WTC11 (cell line): ENCODE measurements around the gene LRP1. TPM values are rescaled to one million over a fixed set of nuclear protein-coding genes. Genes with fewer than 3 reads are reported as not detected.

Experiments
- ATAC-seq: fragments of 200-7000 bp; cut with Tn5 transposase; 2 replicates; pipeline ENCODE4 v1.10.0; 2021; ENCODE audit warnings: mild to moderate bottlenecking, moderate library complexity
- CTCF ChIA-PET: fragments of 300-600 bp; sonication (Branson Sonifier 250); formaldehyde crosslinking; loops from one replicate; lab custom pipeline; 2021; ENCODE audit warnings: antibody characterized with exemption; lab: Charles Lee
- POLR2A ChIA-PET: fragments of 350-600 bp; sonication (Branson Sonifier 250); formaldehyde crosslinking; loops from one replicate; lab custom pipeline; 2021; ENCODE audit warnings: antibody characterized with exemption; lab: Charles Lee
- DNase-seq: peaks from one replicate; pipeline ENCODE4 v3.0.0; 2021; ENCODE audit warnings: low spot score
- H3K27ac Mint-ChIP-seq: 2 replicates; pipeline ENCODE4 v1.8.0; 2021; ENCODE audit warnings: mixed read lengths
- H3K27me3 Mint-ChIP-seq: 2 replicates; pipeline ENCODE4 v1.8.0; 2021; ENCODE audit warnings: low read depth, mild to moderate bottlenecking, moderate library complexity, mixed read lengths
- H3K36me3 Mint-ChIP-seq: 2 replicates; pipeline ENCODE4 v1.8.0; 2021; ENCODE audit warnings: mixed read lengths
- H3K4me1 Mint-ChIP-seq: 2 replicates; pipeline ENCODE4 v1.8.0; 2022; ENCODE audit warnings: mixed read lengths
- H3K4me3 Mint-ChIP-seq: 2 replicates; pipeline ENCODE4 v1.8.0; 2021; ENCODE audit warnings: mild to moderate bottlenecking, moderate library complexity, mixed read lengths
- H3K9me3 Mint-ChIP-seq: 2 replicates; pipeline ENCODE4 v1.8.0; 2021; ENCODE audit warnings: mixed read lengths
- ARID4B ChIP-seq: sonication (generic); formaldehyde crosslinking; IDR thresholded peaks from 2 replicates; pipeline ENCODE4 v1.8.0; 2023; ENCODE audit warnings: missing genetic modification reagents, mild to moderate bottlenecking, borderline replicate concordance
- CBFB ChIP-seq: sonication (generic); formaldehyde crosslinking; IDR thresholded peaks from 2 replicates; pipeline ENCODE4 v1.8.1; 2022; ENCODE audit warnings: mild to moderate bottlenecking, low read depth, missing genetic modification reagents
- HMGA2 ChIP-seq: fragments of 250-450 bp; sonication (Bioruptor Pico); IDR thresholded peaks from 2 replicates; pipeline ENCODE4 v1.4.0; 2021; ENCODE audit warnings: mild to moderate bottlenecking, moderate library complexity
- PRDM15 ChIP-seq: sonication (generic); formaldehyde crosslinking; IDR thresholded peaks from 2 replicates; pipeline ENCODE4 v1.8.0; 2022; ENCODE audit warnings: missing genetic modification reagents
- PRRX2 ChIP-seq: fragments of 250-450 bp; sonication (Bioruptor Pico); IDR thresholded peaks from 2 replicates; pipeline ENCODE4 v1.8.0; 2021; ENCODE audit warnings: mild to moderate bottlenecking
- TP53 ChIP-seq: sonication (generic); formaldehyde crosslinking; IDR thresholded peaks from 2 replicates; pipeline ENCODE4 v1.8.1; 2023; ENCODE audit warnings: mild to moderate bottlenecking, missing genetic modification reagents
- ZNF416 ChIP-seq: fragments of 250-450 bp; sonication (Bioruptor Pico); IDR thresholded peaks from 2 replicates; pipeline ENCODE4 v1.9.0; 2021; ENCODE audit warnings: mild to moderate bottlenecking, inconsistent platforms
- ZNF512 ChIP-seq: sonication (generic); formaldehyde crosslinking; IDR thresholded peaks from 2 replicates; pipeline ENCODE4 v1.8.1; 2022; ENCODE audit warnings: missing genetic modification reagents, borderline replicate concordance
- total RNA-seq: library from RNA; stranded (reverse); gene quantifications from 3 replicates; pipeline ENCODE4 v1.2.3, GENCODE V29; 2021

Gene LRP1
- total RNA-seq, 1 experiment from 2014 or later: 120 TPM

- TF ChIP-seq ARID4B (CRISPR knock-in tag): no peak
- no peak for TF ChIP-seq TP53 (CRISPR knock-in tag)
- TF ChIP-seq HMGA2 (CRISPR knock-in tag): no peak
- TF ChIP-seq ZNF416: no peak
- no peak for TF ChIP-seq CBFB (CRISPR knock-in tag)
- TF ChIP-seq, all 79 proteins: peak for 0
Observed at GRCh38 chr12:57255916-57256315, 127.6 kb downstream of the LRP1 start (continued).

- DNase-seq: no peak
- H3K4me1 Mint-ChIP-seq: peaks cover 12% of the 10 kb centered on the region
- CTCF ChIA-PET: interaction anchor here (1.0 to 3.4 kb wide), 4 partner anchors 9 to 200 kb away, joined by 3 to 56 read pairs (median 11); partner anchors contain the start of genes GLI1 and INHBE
- no peaks in the 10 kb centered on the region for H3K27me3 Mint-ChIP-seq
- no peak for TF ChIP-seq ZNF512 (CRISPR knock-in tag)
- TF ChIP-seq, all 79 proteins: peak for 0
- Mint-ChIP-seq H3K4me3 (no peak overlapping the region), H3K27ac (no peak overlapping the region), H3K36me3 (peaks cover 12% of the 10 kb centered on the region), H3K9me3 (no peaks in the 10 kb centered on the region)
- POLR2A ChIA-PET: no interaction called here
- ATAC-seq: no peak
Observed at GRCh38 chr12:57258977-57259970, 131.0 kb downstream of the LRP1 start.

- ATAC-seq (no peak), DNase-seq (no peak)
- Mint-ChIP-seq H3K4me1 (peaks cover 12% of the 10 kb centered on the region), H3K4me3 (no peak overlapping the region), H3K9me3 (no peaks in the 10 kb centered on the region), H3K27ac (no peak overlapping the region), H3K27me3 (no peaks in the 10 kb centered on the region), H3K36me3 (peaks cover 15% of the 10 kb centered on the region)
- ChIA-PET CTCF (interaction anchor here (1.0 to 3.4 kb wide), 7 partner anchors 10 to 194 kb away, joined by 3 to 56 read pairs (median 19); partner anchors contain the start of genes INHBE and STAC3), POLR2A (interaction anchor here (0.6 kb wide), 1 partner anchor 160 kb away, joined by 3 read pairs; no protein-coding TSS in a partner anchor)
- no peak for TF ChIP-seq PRRX2 (CRISPR knock-in tag)
- no peak for TF ChIP-seq PRDM15 (CRISPR knock-in tag)
Observed at GRCh38 chr12:57260366-57260765, 132.1 kb downstream of the LRP1 start.
